Large intestine (tissue), 3 donors: ENCODE measurements around the gene ZNF155. TPM values are rescaled to one million over a fixed set of nuclear protein-coding genes. Genes with fewer than 3 reads are reported as not detected.

Experiments used
- DNase-seq, 2 donors: peaks; one replicate each; pipeline versions ENCODE4 v3.0.0 to v3.0.0-alpha.2; 2013
- H3K27ac ChIP-seq: one replicate; pipeline ENCODE4 v1.5.1; 2013; ENCODE audit warnings: low read length
- H3K27me3 ChIP-seq: 2 replicates; pipeline ENCODE4 v1.6.1; 2013; ENCODE audit warnings: low read length; ENCODE audit not compliant: control insufficient read depth, insufficient read depth
- H3K36me3 ChIP-seq: 2 replicates; pipeline ENCODE4 v1.6.1; 2013; ENCODE audit warnings: low read length; ENCODE audit not compliant: control insufficient read depth, insufficient read depth
- H3K4me1 ChIP-seq: one replicate; pipeline ENCODE4 v1.6.1; 2013; ENCODE audit warnings: low read length; ENCODE audit not compliant: control insufficient read depth, insufficient read depth
- H3K4me3 ChIP-seq: one replicate; pipeline ENCODE4 v1.5.1; 2013; ENCODE audit warnings: low read length
- H3K9me3 ChIP-seq: one replicate; pipeline ENCODE4 v1.6.1; 2013; ENCODE audit warnings: mild to moderate bottlenecking, low read depth, low read length, moderate library complexity; ENCODE audit not compliant: control insufficient read depth
- WGBS: methylation state at CpG from one replicate; pipeline ENCODE4 v1.1.5; 2013; ENCODE audit warnings: low lambda C conversion rate; ENCODE audit not compliant: insufficient coverage; 5-methylcytosine and 5-hydroxymethylcytosine counted together
- polyA plus RNA-seq: library from polyadenylated mRNA; unstranded; fragments of 120-200 nt; gene quantifications from one replicate; pipeline ENCODE4 v1.2.1, GENCODE V29; 2013

The ZNF155 gene
- polyA plus RNA-seq, 1 donor = 7.7 TPM

- peaks cover 9% of the 10 kb centered on the region for H3K36me3 ChIP-seq
- no peaks in the 10 kb centered on the region for H3K27me3 ChIP-seq
- WGBS = 100% methylated on average over 2 of the region's 3 CpGs
- no peak overlapping the region for H3K4me3 ChIP-seq
- peaks cover 14% of the 10 kb centered on the region for H3K9me3 ChIP-seq
- no peak for DNase-seq
- no peak overlapping the region for H3K27ac ChIP-seq
- no peaks in the 10 kb centered on the region for H3K4me1 ChIP-seq
These were observed 27.2 kb upstream of the ZNF155 start for GRCh38 chr19:43956827-43957226.

GRCh38 chr19:43957891-43958290, 26.1 kb upstream of the ZNF155 start:
- peaks cover 15% of the 10 kb centered on the region for H3K9me3 ChIP-seq
- H3K27ac ChIP-seq = no peak overlapping the region
- no CpG with 5 or more reads among the region's 3 CpGs for WGBS
- peaks cover 9% of the 10 kb centered on the region for H3K36me3 ChIP-seq
- H3K27me3 ChIP-seq = no peaks in the 10 kb centered on the region
- DNase-seq = no peak
- no peak overlapping the region for H3K4me3 ChIP-seq
- H3K4me1 ChIP-seq = no peaks in the 10 kb centered on the region

DNA sequence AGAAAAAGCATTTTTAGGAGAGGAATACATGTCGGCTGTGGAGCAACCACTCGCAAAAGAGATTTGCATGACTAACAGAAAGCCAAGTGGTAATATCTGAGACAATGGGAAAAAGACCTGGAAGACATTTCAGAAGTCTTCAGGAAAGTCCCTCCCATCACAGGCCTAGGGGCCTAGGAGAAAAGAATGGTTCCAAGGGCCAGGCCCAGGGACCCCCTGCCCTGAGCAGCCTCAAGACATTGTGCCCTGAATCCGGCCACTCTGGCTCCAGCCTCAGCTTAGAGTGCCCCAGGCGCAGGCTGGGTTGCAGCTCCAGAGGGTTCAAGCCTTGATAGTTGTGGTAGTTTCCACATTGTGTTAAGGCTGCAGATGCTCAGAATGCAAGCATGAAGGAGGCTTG, 23.6 kb upstream of the ZNF155 start:
- Histone ChIP-seq H3K36me3 (peaks cover 12% of the 10 kb centered on the region), H3K4me1 (no peaks in the 10 kb centered on the region), H3K27me3 (no peaks in the 10 kb centered on the region), H3K27ac (no peak overlapping the region), H3K9me3 (peaks cover 29% of the 10 kb centered on the region), H3K4me3 (no peak overlapping the region)
- DNase-seq = no peak
- 100% methylated on average over 1 of the region's 4 CpGs for WGBS

- peaks cover 53% of the 10 kb centered on the region for H3K9me3 ChIP-seq
- no peaks in the 10 kb centered on the region for H3K4me1 ChIP-seq
- no peaks in the 10 kb centered on the region for H3K27me3 ChIP-seq
- no CpG with 5 or more reads among the region's 3 CpGs for WGBS
- H3K27ac ChIP-seq = no peak overlapping the region
- no peak for DNase-seq
- H3K4me3 ChIP-seq = no peak overlapping the region
- H3K36me3 ChIP-seq = peaks cover 48% of the 10 kb centered on the region
These were observed 17.8 kb upstream of the ZNF155 start for GRCh38 chr19:43966079-43966694.

GRCh38 chr19:43976732-43977131, 7.3 kb upstream of the ZNF155 start:
- Histone ChIP-seq H3K36me3 (no peaks in the 10 kb centered on the region), H3K9me3 (peaks cover 22% of the 10 kb centered on the region), H3K4me1 (no peaks in the 10 kb centered on the region), H3K4me3 (no peak overlapping the region), H3K27me3 (no peaks in the 10 kb centered on the region), H3K27ac (no peak overlapping the region)
- no peak for DNase-seq
- 83% methylated on average over 1 of the region's 1 CpG for WGBS

GRCh38 chr19:43983544-43983911, 460 bp upstream of the ZNF155 start:
- no peak for DNase-seq
- no CpG with 5 or more reads among the region's 2 CpGs for WGBS
- H3K27ac ChIP-seq = no peak overlapping the region
- H3K27me3 ChIP-seq = no peaks in the 10 kb centered on the region
- no peaks in the 10 kb centered on the region for H3K4me1 ChIP-seq
- peak overlapping the region; percentile 65 for H3K4me3 ChIP-seq
- H3K9me3 ChIP-seq = peaks cover 3% of the 10 kb centered on the region
- peaks cover 6% of the 10 kb centered on the region for H3K36me3 ChIP-seq

DNA sequence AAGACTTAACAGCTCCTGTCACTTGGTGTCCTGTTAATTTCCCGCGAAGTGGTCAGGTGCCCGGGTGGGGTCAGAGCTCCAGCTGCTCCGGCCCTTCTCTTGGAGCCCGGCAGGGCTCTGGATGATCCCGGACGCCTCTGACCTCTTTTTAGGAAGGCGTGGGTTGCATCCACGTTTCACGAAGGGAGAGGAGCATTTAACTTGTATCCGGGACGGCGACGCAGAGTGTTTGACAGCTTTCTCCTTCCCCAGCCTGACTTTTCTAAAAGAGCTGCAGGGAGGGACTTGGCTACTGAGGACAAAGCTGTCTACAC, 656 bp downstream of the ZNF155 start:
- DNase-seq = no peak
- WGBS = no CpG with 5 or more reads among the region's 14 CpGs
- no peak overlapping the region for H3K27ac ChIP-seq

DNA sequence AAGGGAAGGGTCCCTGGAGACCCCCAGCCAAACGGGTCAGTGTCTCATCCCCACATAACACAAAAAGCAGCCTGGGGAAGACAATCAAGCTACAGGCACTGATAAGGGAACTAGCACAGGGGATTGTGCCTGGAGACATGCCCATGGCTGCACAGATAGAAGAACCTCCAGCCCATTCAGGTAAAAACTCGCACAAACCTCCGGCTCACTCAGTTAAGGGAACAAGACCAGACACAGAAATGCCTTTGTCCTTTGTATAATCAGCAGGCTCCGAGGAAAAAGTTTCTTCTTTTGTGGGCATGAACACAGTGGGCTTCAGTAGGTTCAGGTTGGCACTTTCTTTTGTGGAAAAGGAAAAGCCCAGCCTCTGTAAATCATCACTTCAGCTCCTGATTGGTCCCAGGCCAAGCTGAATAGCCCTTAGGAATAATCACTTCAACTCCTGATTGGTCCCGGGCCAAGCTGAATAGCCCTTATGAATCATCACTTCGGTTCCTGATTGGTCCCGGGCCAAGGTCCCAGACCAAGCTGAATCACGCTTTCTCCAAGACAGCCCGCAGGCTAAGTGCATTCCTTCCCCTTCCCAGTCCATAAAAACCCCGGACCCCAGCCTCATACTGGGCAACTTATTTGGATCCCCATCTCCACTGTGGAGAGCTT, 13.8 kb downstream of the ZNF155 start:
- Histone ChIP-seq H3K27me3 (no peaks in the 10 kb centered on the region), H3K4me3 (no peak overlapping the region), H3K9me3 (no peaks in the 10 kb centered on the region), H3K27ac (no peak overlapping the region), H3K4me1 (no peaks in the 10 kb centered on the region), H3K36me3 (peaks cover 25% of the 10 kb centered on the region)
- no peak for DNase-seq
- no CpG with 5 or more reads among the region's 10 CpGs for WGBS

More for the DNA sequence above, 656 bp downstream of the ZNF155 start:
- Histone ChIP-seq H3K36me3 (peaks cover 16% of the 10 kb centered on the region), H3K4me1 (no peaks in the 10 kb centered on the region), H3K27me3 (no peaks in the 10 kb centered on the region), H3K4me3 (peak overlapping the region; percentile 65), H3K9me3 (peaks cover 3% of the 10 kb centered on the region)

DNA sequence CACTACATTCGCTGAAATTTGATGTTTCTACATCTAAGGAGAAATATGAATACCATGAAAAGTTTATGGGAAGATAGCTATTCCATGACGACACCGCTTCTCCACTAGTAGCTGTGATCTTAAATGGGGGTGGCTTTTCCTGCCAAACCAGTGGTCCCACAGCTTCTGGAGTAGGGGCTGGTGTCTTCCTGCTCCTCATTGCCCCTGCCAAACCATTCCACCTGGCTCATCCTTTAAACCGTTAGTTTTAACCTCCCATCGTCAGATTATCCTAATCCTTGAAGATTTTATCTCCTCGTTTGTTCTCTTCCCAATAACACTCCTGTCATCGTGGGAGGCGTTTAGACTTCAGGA, 18.2 kb downstream of the ZNF155 start:
- no peak for DNase-seq
- Histone ChIP-seq H3K27me3 (no peaks in the 10 kb centered on the region), H3K27ac (peak overlapping the region; percentile 78), H3K4me1 (peaks cover 3% of the 10 kb centered on the region), H3K4me3 (peak overlapping the region; percentile 81), H3K36me3 (peaks cover under 1% of the 10 kb centered on the region), H3K9me3 (no peaks in the 10 kb centered on the region)
- WGBS = 0% methylated on average over 2 of the region's 8 CpGs

GRCh38 chr19:44002566-44003460, 18.8 kb downstream of the ZNF155 start, which contains the start of gene ZNF230:
Gene ZNF230, plus strand, starts transcription at chr19:44002957. Its CDS starts 4,122 bp downstream, at chr19:44007079.
- Histone ChIP-seq H3K27ac (peak within 1 kb of the TSS; percentile 78), H3K4me1 (peaks cover 3% of the 10 kb centered on the region), H3K36me3 (peaks cover 7% of the 10 kb centered on the region), H3K27me3 (no peaks in the 10 kb centered on the region), H3K4me3 (peak within 1 kb of the TSS; percentile 81), H3K9me3 (no peaks in the 10 kb centered on the region)
- DNase-seq = peak; percentile 97 to 98
- no CpG with 5 or more reads among the region's 48 CpGs for WGBS
